SK-N-SH (cell line): Measurements from ENCODE around the gene JADE2. TPM values are rescaled to one million over a fixed set of nuclear protein-coding genes. Genes with fewer than 3 reads are reported as not detected.

Experiments used
- CTCF ChIA-PET: fragments of 300-600, 350-600 bp; formaldehyde crosslinking; extraction: SDS; loops from one replicate; lab custom pipeline; 2021; lab: Yijun Ruan, JAX
- POLR2A ChIA-PET: fragments of 350-600 bp; sonication (Branson Sonifier 250); formaldehyde crosslinking; extraction: SDS; loops from one replicate; lab custom pipeline; 2020; ENCODE audit warnings: antibody characterized with exemption, inconsistent platforms; lab: Yijun Ruan, JAX
- DNase-seq: peaks from one replicate; pipeline ENCODE4 v3.0.0; 2012
- H2AFZ ChIP-seq: fragments of 200-600 bp; sonication (generic); 2 replicates; pipeline ENCODE4 v1.8.1; 2016; ENCODE audit warnings: antibody characterized with exemption, mild to moderate bottlenecking, low read depth
- H3F3A ChIP-seq: fragments of 200-600 bp; sonication (generic); replicated peaks from 2 replicates; pipeline ENCODE3; 2016; ENCODE audit warnings: antibody characterized with exemption, mild to moderate bottlenecking; ENCODE audit not compliant: insufficient read depth
- H3K27ac ChIP-seq, 2 experiments: fragments of 200-500 bp in 1 of 2; fragments of 200-600 bp in 1 of 2; sonication (Bioruptor generic) in 1 of 2; sonication (generic), shearing (Covaris generic) in 1 of 2; 2 replicates each; pipeline versions ENCODE4 v1.5.1 to v1.6.1; 2014 to 2016; ENCODE audit warnings: low read depth in 2 of 2, inconsistent platforms in 1 of 2, low read length in 1 of 2, mild to moderate bottlenecking in 1 of 2, mixed read lengths in 1 of 2
- H3K27me3 ChIP-seq: fragments of 200-600 bp; sonication (generic), shearing (Covaris generic); 2 replicates; pipeline ENCODE4 v1.6.1; 2016; ENCODE audit warnings: mixed run types; ENCODE audit not compliant: insufficient read depth
- H3K36me3 ChIP-seq, 2 experiments: fragments of 200-500 bp in 1 of 2; fragments of 200-600 bp in 1 of 2; sonication (Bioruptor generic) in 1 of 2; sonication (generic) in 1 of 2; replicated peaks in 1 of 2; 2 replicates each; pipeline versions ENCODE3 to v1.5.1; 2014 to 2016; ENCODE audit warnings: low read length in 1 of 2, mild to moderate bottlenecking in 1 of 2; ENCODE audit not compliant: insufficient read depth in 2 of 2, control insufficient read depth in 1 of 2
- H3K4me1 ChIP-seq, 2 experiments: fragments of 200-500 bp in 1 of 2; fragments of 200-600 bp in 1 of 2; sonication (Bioruptor generic) in 1 of 2; sonication (generic), shearing (Covaris generic) in 1 of 2; 2 replicates each; pipeline versions ENCODE4 v1.5.1 to v1.6.1; 2014 to 2016; ENCODE audit warnings: low read depth in 1 of 2, low read length in 1 of 2, mixed run types in 1 of 2; ENCODE audit not compliant: insufficient read depth in 2 of 2, control insufficient read depth in 1 of 2
- H3K4me2 ChIP-seq: fragments of 200-600 bp; sonication (generic), shearing (Covaris generic); 2 replicates; pipeline ENCODE4 v1.6.1; 2017; ENCODE audit warnings: mixed run types
- H3K4me3 ChIP-seq, 2 experiments: fragments of 200-500 bp in 1 of 2; fragments of 200-600 bp in 1 of 2; sonication (Bioruptor generic) in 1 of 2; sonication (generic), shearing (Covaris generic) in 1 of 2; 2 replicates each; pipeline versions ENCODE4 v1.5.1 to v1.8.1; 2014 to 2016; ENCODE audit warnings: low read depth in 2 of 2, inconsistent platforms in 1 of 2, low read length in 1 of 2, mild to moderate bottlenecking in 1 of 2, mixed read lengths in 1 of 2, moderate library complexity in 1 of 2
- H3K79me2 ChIP-seq: fragments of 200-600 bp; sonication (generic); 2 replicates; pipeline ENCODE4 v1.8.1; 2017; ENCODE audit warnings: mild to moderate bottlenecking; ENCODE audit not compliant: insufficient read depth
- H3K9ac ChIP-seq: fragments of 200-600 bp; sonication (generic); 2 replicates; pipeline ENCODE4 v1.6.1; 2017; ENCODE audit warnings: mixed run types
- H3K9me2 ChIP-seq: fragments of 200-600 bp; sonication (generic); 2 replicates; pipeline ENCODE4 v1.6.1; 2017; ENCODE audit warnings: mixed run types
- H3K9me3 ChIP-seq: fragments of 200-600 bp; sonication (generic); 2 replicates; pipeline ENCODE4 v1.6.1; 2017; ENCODE audit warnings: mixed run types, mild to moderate bottlenecking, moderate library complexity
- H4K20me1 ChIP-seq: fragments of 200-600 bp; sonication (generic); 2 replicates; pipeline ENCODE4 v1.6.1; 2017; ENCODE audit warnings: mild to moderate bottlenecking, mixed run types; ENCODE audit not compliant: insufficient read depth
- CTCF ChIP-seq: fragments of 200-600 bp; sonication (generic); IDR thresholded peaks from 2 replicates; pipeline ENCODE4 v1.6.1; 2017; ENCODE audit warnings: antibody characterized with exemption, mild to moderate bottlenecking, moderate library complexity
- ELF1 ChIP-seq: IDR thresholded peaks from 2 replicates; pipeline ENCODE4 v1.4.0; 2012
- FOSL2 ChIP-seq: IDR thresholded peaks from 2 replicates; pipeline ENCODE4 v1.4.0; 2012; ENCODE audit warnings: low read depth, mild to moderate bottlenecking, moderate library complexity, borderline replicate concordance
- FOXJ3 ChIP-seq: sonication (generic); formaldehyde crosslinking; IDR thresholded peaks from 2 replicates; pipeline ENCODE4 v1.5.1; 2020; ENCODE audit warnings: mild to moderate bottlenecking, missing genetic modification reagents
- FOXM1 ChIP-seq: IDR thresholded peaks from 2 replicates; pipeline ENCODE4 v1.4.0; 2012; ENCODE audit warnings: low read depth, mild to moderate bottlenecking
- GATA2 ChIP-seq: sonication (generic); formaldehyde crosslinking; IDR thresholded peaks from 2 replicates; pipeline ENCODE4 v1.5.0; 2020; ENCODE audit warnings: mild to moderate bottlenecking, missing genetic modification reagents
- IRF3 ChIP-seq: fragments of 150-350 bp; IDR thresholded peaks from 2 replicates; pipeline ENCODE4 v1.6.1; 2016; ENCODE audit warnings: mild to moderate bottlenecking, low read depth, low read length
- MEF2A ChIP-seq: IDR thresholded peaks from 2 replicates; pipeline ENCODE4 v1.4.0; 2012; ENCODE audit warnings: low read depth, borderline replicate concordance
- NRF1 ChIP-seq: IDR thresholded peaks from 2 replicates; pipeline ENCODE4 v1.6.1; 2012; ENCODE audit warnings: low read depth, mild to moderate bottlenecking, low read length
- POLR2AphosphoS5 ChIP-seq: IDR thresholded peaks from 2 replicates; pipeline ENCODE4 v1.6.1; 2012; ENCODE audit warnings: low read depth, low read length
- RAD21 ChIP-seq: IDR thresholded peaks from 2 replicates; pipeline ENCODE4 v1.6.1; 2012; ENCODE audit warnings: mild to moderate bottlenecking, low read length
- RCOR1 ChIP-seq: fragments of 150-350 bp; IDR thresholded peaks from 2 replicates; pipeline ENCODE4 v1.6.1; 2017; ENCODE audit warnings: antibody characterized with exemption, low read length
- REST ChIP-seq: IDR thresholded peaks from 2 replicates; pipeline ENCODE4 v1.6.1; 2012; ENCODE audit warnings: mild to moderate bottlenecking, low read depth, low read length, moderate library complexity
- RXRA ChIP-seq: IDR thresholded peaks from 2 replicates; pipeline ENCODE4 v1.4.0; 2012; ENCODE audit warnings: low read depth, mild to moderate bottlenecking, borderline replicate concordance
- SMC3 ChIP-seq: IDR thresholded peaks from 2 replicates; pipeline ENCODE4 v1.6.1; 2012; ENCODE audit warnings: low read depth, low read length, improper control_type of control experiment
- TAF1 ChIP-seq: IDR thresholded peaks from 2 replicates; pipeline ENCODE4 v1.6.1; 2012; ENCODE audit warnings: low read depth, mild to moderate bottlenecking, low read length, moderate library complexity, borderline replicate concordance
- TEAD4 ChIP-seq: IDR thresholded peaks from 2 replicates; pipeline ENCODE4 v1.4.0; 2012; ENCODE audit warnings: mild to moderate bottlenecking, borderline replicate concordance; ENCODE audit not compliant: insufficient read depth
- USF1 ChIP-seq: IDR thresholded peaks from 2 replicates; pipeline ENCODE4 v1.4.0; 2012; ENCODE audit warnings: low read depth, borderline replicate concordance
- USF2 ChIP-seq: fragments of 150-350 bp; IDR thresholded peaks from 2 replicates; pipeline ENCODE4 v1.6.1; 2017; ENCODE audit warnings: antibody characterized with exemption, low read length, low read depth, borderline replicate concordance
- YY1 ChIP-seq: IDR thresholded peaks from 2 replicates; pipeline ENCODE4 v1.4.0; 2012; ENCODE audit warnings: low read depth, mild to moderate bottlenecking
- ZBTB33 ChIP-seq: IDR thresholded peaks from 2 replicates; pipeline ENCODE4 v1.4.0; 2012; ENCODE audit warnings: low read depth, borderline replicate concordance
- WGBS: methylation state at CpG from one replicate; pipeline ENCODE4 v1.1.6; 2017; ENCODE audit warnings: low lambda C conversion rate; 5-methylcytosine and 5-hydroxymethylcytosine counted together
- polyA plus RNA-seq, 3 experiments: library from polyadenylated mRNA; depleted of rRNA; stranded (reverse); fragments of >200 nt; gene quantifications; 2 replicates each; pipeline ENCODE4 v1.2.3, GENCODE V29; 2012

Gene JADE2
- polyA plus RNA-seq, 1 of the 3 experiments (the other 2 are of a cell fraction) = 25.7 TPM

GRCh38 chr5:134527156-134527960, 1.9 kb downstream of the JADE2 start:
- peak; percentile 93 for DNase-seq
- WGBS = 9% methylated on average over 28 of the region's 57 CpGs
- ChIA-PET POLR2A (interaction anchor here (0.7 to 3.4 kb wide), 7 partner anchors 27 to 224 kb away, joined by 3 to 24 read pairs (median 7); partner anchors contain the start of genes CDKN2AIPNL and UBE2B), CTCF (interaction anchor here (0.5 to 5.5 kb wide), 30 partner anchors 10 to 404 kb away, joined by 3 to 53 read pairs (median 5); partner anchors contain the start of gene CDKN2AIPNL)
- Histone ChIP-seq H3K36me3 (no peaks in the 10 kb centered on the region), H3K4me3 (peak overlapping the region; percentile 90 to 92), H3K27ac (peak overlapping the region; percentile 91 to 98), H3K27me3 (no peaks in the 10 kb centered on the region), H4K20me1 (peaks cover 46% of the 10 kb centered on the region), H2AFZ (peak overlapping the region; percentile 69; the same call in 1 of the 2 replicates), H3F3A (peaks cover 24% of the 10 kb centered on the region), H3K4me2 (peak overlapping the region; percentile 99), H3K9me2 (no peaks in the 10 kb centered on the region), H3K9me3 (no peaks in the 10 kb centered on the region), H3K79me2 (peaks cover 59% of the 10 kb centered on the region), H3K9ac (peak overlapping the region; percentile 96), H3K4me1 (peaks cover 10 to 42% of the 10 kb centered on the region in 2 experiments; a peak in 3 of 4 replicates)
- TF ChIP-seq RCOR1 = no peak
- no peak for TF ChIP-seq FOSL2
- no peak for TF ChIP-seq TAF1
- TF ChIP-seq USF2 = no peak
- 0 out of 2 replicates have a peak, but pooled peaks have one; percentile 23 for TF ChIP-seq YY1
- TF ChIP-seq ELF1 = 0 out of 2 replicates have a peak, but pooled peaks have one; percentile 7
- TF ChIP-seq IRF3 = no peak
- TF ChIP-seq RAD21 = peak; percentile 63
- no peak for TF ChIP-seq MEF2A
- TF ChIP-seq FOXM1 = no peak
- TF ChIP-seq USF1 = no peak
- TF ChIP-seq REST = no peak
- no peak for TF ChIP-seq GATA2 (CRISPR knock-in tag)
- 0 out of 2 replicates have a peak, but pooled peaks have one; percentile 24 for TF ChIP-seq TEAD4
- TF ChIP-seq SMC3 = peak; percentile 44
- TF ChIP-seq NRF1 = peak; percentile 59
- TF ChIP-seq RXRA = peak; percentile 12; the same call in 1 of the 2 replicates
- TF ChIP-seq FOXJ3 (CRISPR knock-in tag) = no peak
- peak; percentile 70 for TF ChIP-seq CTCF
- TF ChIP-seq POLR2AphosphoS5 = peak; percentile 57
- no peak for TF ChIP-seq ZBTB33
